Measurements from ENCODE around the gene PDZD2. TPM values are rescaled to one million over a fixed set of nuclear protein-coding genes. Genes with fewer than 3 reads are reported as not detected.

PDZD2 gene
- total and polyA plus RNA-seq, 2 donors (not counting 3 experiments of a cell fraction or from before 2014, with no cell fraction given), result 0.66 to 6.9 TPM

DNA sequence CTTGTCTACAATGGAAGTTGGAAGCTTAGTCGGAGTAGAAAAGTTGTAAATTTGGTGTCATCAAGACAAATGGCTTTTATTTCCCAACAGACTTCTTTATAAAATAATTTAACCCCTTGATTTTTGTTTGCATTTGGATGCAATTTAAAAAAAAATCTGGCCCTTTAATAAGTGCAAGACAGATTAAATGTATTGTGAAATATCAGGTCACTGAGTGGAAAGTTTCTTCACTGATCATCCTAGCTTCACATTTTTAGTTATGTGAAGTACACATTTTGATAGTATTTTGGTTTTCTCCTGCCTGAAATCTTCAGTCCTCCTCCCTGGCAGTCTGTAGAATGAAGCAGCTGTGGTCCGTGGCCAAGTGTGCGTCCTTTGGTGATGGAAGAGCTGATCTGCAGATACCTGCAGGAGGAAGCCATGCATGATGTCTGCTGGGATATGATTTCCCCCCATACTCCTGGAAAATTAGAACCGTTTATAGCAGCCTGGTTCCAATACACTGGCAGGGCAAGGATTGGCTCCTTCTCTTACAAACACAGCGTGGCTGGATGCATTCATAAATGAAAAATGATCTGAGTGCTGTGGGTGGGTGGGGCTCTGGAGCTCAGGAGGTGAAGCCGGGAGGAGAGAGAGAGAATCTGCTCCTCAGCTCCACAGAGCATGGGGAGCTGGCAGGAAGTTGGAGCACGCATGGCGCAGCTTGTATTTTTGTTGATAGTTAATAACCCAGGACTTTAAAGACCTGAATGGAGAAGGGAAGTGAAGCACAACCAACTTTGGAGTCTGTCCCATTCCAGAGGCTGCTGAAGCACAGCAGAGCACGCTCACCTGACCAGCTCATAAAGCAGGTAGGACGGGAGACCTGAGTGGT, 296.8 kb downstream of the PDZD2 start:
- H3K9me1 ChIP-seq (replicated peaks; ENCODE audit: control insufficient read depth, extremely low read depth, insufficient read depth, low read length), result no peaks in the 10 kb centered on the region
- no peaks in the 10 kb centered on the region for H3K36me3 ChIP-seq (ENCODE audit: control insufficient read depth in 2 of 2, extremely low read depth in 1 of 2, insufficient read depth in 2 of 2, low read length in 2 of 2)
- no TSS peak for BruUV-seq (replicated peaks)
- H3K4me2 ChIP-seq (ENCODE audit: insufficient read depth, low read length), result no peak overlapping the region
- H4K20me1 ChIP-seq (replicated peaks; ENCODE audit: control insufficient read depth, extremely low read depth, insufficient read depth, low read length), result no peaks in the 10 kb centered on the region
- H3K27ac ChIP-seq (ENCODE audit: insufficient read depth, low read depth, low read length), result no peak overlapping the region
- POLR2A ChIA-PET, result no interaction called here
- no peaks in the 10 kb centered on the region for H3K9me3 ChIP-seq (replicated peaks; ENCODE audit: control insufficient read depth, insufficient read depth, low read length)
- no peak for FAIRE-seq
- no peak overlapping the region for H2AFZ ChIP-seq (ENCODE audit: low read depth, low read length)
- no peak for DNase-seq (ENCODE audit: low read depth, low spot score)
- H3K27me3 ChIP-seq (ENCODE audit: control insufficient read depth in 2 of 2, insufficient read depth in 2 of 2, low read length in 2 of 2), result no peaks in the 10 kb centered on the region
- no peaks in the 10 kb centered on the region for H3K79me2 ChIP-seq (ENCODE audit: control insufficient read depth, insufficient read depth, low read length)
- no peak overlapping the region for H3K4me3 ChIP-seq (replicated peaks in 1 of 3; ENCODE audit: insufficient read depth in 1 of 3, low read depth in 1 of 3, low read length in 3 of 3)
- intact Hi-C loops (cut with micrococcal nuclease), result no loop called here
- CTCF ChIA-PET, result interaction anchor here (1.5 to 2.0 kb wide), 2 partner anchors 141 to 157 kb away, joined by 3 to 5 read pairs; no protein-coding TSS in a partner anchor
- TF ChIP-seq, protein P1, sequence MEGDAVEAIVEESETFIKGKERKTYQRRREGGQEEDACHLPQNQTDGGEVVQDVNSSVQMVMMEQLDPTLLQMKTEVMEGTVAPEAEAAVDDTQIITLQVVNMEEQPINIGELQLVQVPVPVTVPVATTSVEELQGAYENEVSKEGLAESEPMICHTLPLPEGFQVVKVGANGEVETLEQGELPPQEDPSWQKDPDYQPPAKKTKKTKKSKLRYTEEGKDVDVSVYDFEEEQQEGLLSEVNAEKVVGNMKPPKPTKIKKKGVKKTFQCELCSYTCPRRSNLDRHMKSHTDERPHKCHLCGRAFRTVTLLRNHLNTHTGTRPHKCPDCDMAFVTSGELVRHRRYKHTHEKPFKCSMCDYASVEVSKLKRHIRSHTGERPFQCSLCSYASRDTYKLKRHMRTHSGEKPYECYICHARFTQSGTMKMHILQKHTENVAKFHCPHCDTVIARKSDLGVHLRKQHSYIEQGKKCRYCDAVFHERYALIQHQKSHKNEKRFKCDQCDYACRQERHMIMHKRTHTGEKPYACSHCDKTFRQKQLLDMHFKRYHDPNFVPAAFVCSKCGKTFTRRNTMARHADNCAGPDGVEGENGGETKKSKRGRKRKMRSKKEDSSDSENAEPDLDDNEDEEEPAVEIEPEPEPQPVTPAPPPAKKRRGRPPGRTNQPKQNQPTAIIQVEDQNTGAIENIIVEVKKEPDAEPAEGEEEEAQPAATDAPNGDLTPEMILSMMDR (IDR thresholded peaks at IDR 0.05; ENCODE audit: extremely low read depth in 1 of 2, insufficient read depth in 1 of 2, low read depth in 1 of 2, low read length in 2 of 2), result no peak
- no peak for TF ChIP-seq MYC (IDR thresholded peaks at IDR 0.05; ENCODE audit: low read depth, low read length)
- TF ChIP-seq GATA2 (IDR thresholded peaks at IDR 0.05; ENCODE audit: insufficient read depth, insufficient read length, low read depth, low read length), result no peak
- TF ChIP-seq FOS (IDR thresholded peaks at IDR 0.05; ENCODE audit: borderline replicate concordance, insufficient read depth, low read length), result no peak
- no peak for TF ChIP-seq POLR2A (IDR thresholded peaks at IDR 0.05; ENCODE audit: low read depth, low read length)
- no peak for TF ChIP-seq EZH2 (IDR thresholded peaks at IDR 0.05; ENCODE audit: borderline replicate concordance, low read depth, low read length, severe bottlenecking)
- no peak for TF ChIP-seq JUN (IDR thresholded peaks at IDR 0.05; ENCODE audit: borderline replicate concordance, insufficient read depth, insufficient read length, low read depth)
- no peak for TF ChIP-seq POLR2AphosphoS5 (IDR thresholded peaks at IDR 0.05; ENCODE audit: insufficient read depth, low read depth, low read length)
- TF ChIP-seq, protein P2, sequence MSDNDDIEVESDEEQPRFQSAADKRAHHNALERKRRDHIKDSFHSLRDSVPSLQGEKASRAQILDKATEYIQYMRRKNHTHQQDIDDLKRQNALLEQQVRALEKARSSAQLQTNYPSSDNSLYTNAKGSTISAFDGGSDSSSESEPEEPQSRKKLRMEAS (IDR thresholded peaks at IDR 0.05; ENCODE audit: insufficient read depth, insufficient read length), result no peak
- dilution Hi-C loops (cut with MboI; ENCODE audit: extremely low pct_ligation_motif_present, low sequenced_read_pairs), result no loop called here
- no peak overlapping the region for H3K9ac ChIP-seq (replicated peaks; ENCODE audit: extremely low read depth, insufficient read depth, low read length)
- H3K4me1 ChIP-seq (ENCODE audit: control insufficient read depth, extremely low read depth, insufficient read depth, low read length), result peaks cover 2% of the 10 kb centered on the region

Measured in endothelial cell of umbilical vein (primary cell).